HepG2 (cell line): ENCODE results near the gene PPA2. TPM values are rescaled to one million over a fixed set of nuclear protein-coding genes. Genes with fewer than 3 reads are reported as not detected.

Experiments
- CREB1 ChIP-seq, 2 experiments: fragments of 450-650 bp in 1 of 2; IDR thresholded peaks; 2 replicates each; pipeline ENCODE4 v1.6.1; 2016 to 2017; ENCODE audit warnings: control low read depth in 1 of 2, mild to moderate bottlenecking in 1 of 2, missing compliant biosample characterization in 1 of 2, missing genetic modification characterization in 1 of 2
- HMG20A ChIP-seq: IDR thresholded peaks from 2 replicates; pipeline ENCODE4 v1.6.1; 2016; ENCODE audit warnings: borderline replicate concordance
- MXI1 ChIP-seq: IDR thresholded peaks from 3 replicates; pipeline ENCODE4 v1.6.1; 2012; ENCODE audit warnings: low read depth, low read length, inconsistent platforms, borderline replicate concordance
- NFATC3 ChIP-seq: sonication (generic); formaldehyde crosslinking; IDR thresholded peaks from 2 replicates; pipeline ENCODE4 v1.5.1; 2020; ENCODE audit warnings: mild to moderate bottlenecking, missing genetic modification reagents
- NFYC ChIP-seq: IDR thresholded peaks from 2 replicates; pipeline ENCODE4 v1.6.1; 2016; ENCODE audit warnings: missing genetic modification reagents, missing compliant biosample characterization
- RARG ChIP-seq: sonication (generic); formaldehyde crosslinking; IDR thresholded peaks from 2 replicates; pipeline ENCODE4 v1.4.0; 2020; ENCODE audit warnings: low read depth, mild to moderate bottlenecking, missing genetic modification reagents
- RFX5 ChIP-seq: IDR thresholded peaks from 2 replicates; pipeline ENCODE4 v1.6.1; 2011; ENCODE audit warnings: low read depth, low read length, improper control_type of control experiment
- YEATS4 ChIP-seq: sonication (generic); formaldehyde crosslinking; IDR thresholded peaks from 2 replicates; pipeline ENCODE4 v1.4.0; 2020; ENCODE audit warnings: missing genetic modification reagents, borderline replicate concordance
- ZNF207 ChIP-seq: fragments of 450-650 bp; IDR thresholded peaks from 2 replicates; pipeline ENCODE4 v1.6.1; 2016; ENCODE audit warnings: antibody characterized with exemption, borderline replicate concordance
- ZNF331 ChIP-seq: sonication (generic); formaldehyde crosslinking; IDR thresholded peaks from 2 replicates; pipeline ENCODE4 v1.4.0; 2020; ENCODE audit warnings: missing genetic modification reagents
- ZNF446 ChIP-seq: sonication (generic); formaldehyde crosslinking; IDR thresholded peaks from 2 replicates; pipeline ENCODE4 v1.5.0; 2020; ENCODE audit warnings: mild to moderate bottlenecking, missing genetic modification reagents
- ZSCAN21 ChIP-seq: sonication (generic); formaldehyde crosslinking; IDR thresholded peaks from 2 replicates; pipeline ENCODE4 v1.8.0; 2022; ENCODE audit warnings: mild to moderate bottlenecking, missing genetic modification reagents, moderate library complexity, borderline replicate concordance
- polyA plus RNA-seq, 8 experiments: library from polyadenylated mRNA; depleted of rRNA in 3 of 8; stranded (reverse) in 7 of 8; unstranded in 1 of 8; fragments of >200 nt; fragmentation: Illumina TruSeq in 4 of 8; extraction: Trizol in 4 of 8; gene quantifications; 2 replicates each; pipeline versions ENCODE4 v1.2.1 to v1.2.3, GENCODE V29; 2011 to 2016; ENCODE audit warnings: low read depth in 4 of 8, missing spikeins in 1 of 8, mixed read lengths in 1 of 8; ENCODE audit not compliant: insufficient read depth in 1 of 8
- total RNA-seq, 5 experiments: library from RNA; depleted of rRNA; stranded (reverse); fragments of >200 nt; fragmentation: Illumina TruSeq; extraction: Trizol; gene quantifications; 2 replicates each; pipeline ENCODE4 v1.2.3, GENCODE V29; 2016; ENCODE audit warnings: low read depth in 1 of 5
- TF ChIP-seq, protein P1 (sequence below): sonication (generic); formaldehyde crosslinking; IDR thresholded peaks from 2 replicates; pipeline ENCODE4 v1.4.0; 2020; ENCODE audit warnings: missing genetic modification reagents, mild to moderate bottlenecking, borderline replicate concordance
- TF ChIP-seq, protein P2 (sequence below): sonication (generic); formaldehyde crosslinking; IDR thresholded peaks from 2 replicates; pipeline ENCODE4 v1.9.0; 2022; ENCODE audit warnings: missing genetic modification reagents, mild to moderate bottlenecking, borderline replicate concordance
- TF ChIP-seq, protein P3 (sequence below): IDR thresholded peaks from 2 replicates; pipeline ENCODE4 v1.6.1; 2012; ENCODE audit warnings: inconsistent platforms
- TF ChIP-seq, protein P4 (sequence below): sonication (generic); formaldehyde crosslinking; IDR thresholded peaks from 2 replicates; pipeline ENCODE4 v1.4.0; 2020; ENCODE audit warnings: missing genetic modification reagents
- TF ChIP-seq, protein P5 (sequence below): sonication (generic); formaldehyde crosslinking; IDR thresholded peaks from 2 replicates; pipeline ENCODE4 v1.4.0; 2020; ENCODE audit warnings: missing genetic modification reagents; ENCODE audit errors: not compliant biosample characterization
- TF ChIP-seq, protein P6 (sequence below): sonication (generic); formaldehyde crosslinking; IDR thresholded peaks from 2 replicates; pipeline ENCODE4 v1.4.0; 2020; ENCODE audit warnings: missing genetic modification reagents

The PPA2 gene
- total and polyA plus RNA-seq, 2 of the 13 experiments (the other 11 are each of a cell fraction or from before 2014, with no cell fraction given) = 44.2 to 70.6 TPM

DNA sequence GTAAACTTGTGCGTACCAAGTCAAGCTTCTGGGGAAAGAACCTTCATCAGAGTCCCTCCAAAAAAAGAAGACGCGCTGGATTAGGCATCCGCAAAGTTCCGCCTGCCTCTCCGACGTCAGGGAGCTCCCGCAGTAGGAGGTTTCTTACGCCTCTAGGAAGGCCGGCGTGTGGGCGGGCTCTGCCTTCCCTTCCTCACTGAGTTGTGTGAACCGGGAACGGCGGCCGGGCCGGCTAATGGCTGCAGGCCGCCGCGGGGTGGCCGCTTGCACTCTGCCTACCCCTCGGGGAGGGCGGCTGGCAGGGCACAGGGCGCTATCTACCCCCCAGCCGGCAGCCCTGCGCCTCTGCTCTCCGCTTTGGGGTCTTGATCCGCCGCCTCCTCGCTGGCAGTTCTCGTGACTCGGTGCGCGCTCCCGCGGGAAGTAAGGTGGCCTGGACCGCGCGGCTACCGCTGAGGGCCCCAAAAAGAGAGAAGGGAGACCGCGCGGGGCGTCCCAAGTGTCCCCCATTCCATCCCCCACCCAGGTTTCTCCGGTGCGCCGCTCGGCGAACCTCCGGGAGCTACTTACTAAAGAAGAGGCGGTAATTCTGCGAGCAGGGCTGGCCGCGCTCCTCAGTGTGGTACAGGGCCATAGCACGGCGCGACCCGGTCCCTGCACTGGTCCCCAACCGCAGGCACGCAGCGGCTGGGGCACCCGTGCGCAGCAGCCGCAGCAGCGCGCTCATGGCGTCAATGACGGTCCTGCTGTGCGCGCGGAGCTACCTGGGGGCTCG lies at the start of gene PPA2 (continued):
- TF ChIP-seq, protein P1, sequence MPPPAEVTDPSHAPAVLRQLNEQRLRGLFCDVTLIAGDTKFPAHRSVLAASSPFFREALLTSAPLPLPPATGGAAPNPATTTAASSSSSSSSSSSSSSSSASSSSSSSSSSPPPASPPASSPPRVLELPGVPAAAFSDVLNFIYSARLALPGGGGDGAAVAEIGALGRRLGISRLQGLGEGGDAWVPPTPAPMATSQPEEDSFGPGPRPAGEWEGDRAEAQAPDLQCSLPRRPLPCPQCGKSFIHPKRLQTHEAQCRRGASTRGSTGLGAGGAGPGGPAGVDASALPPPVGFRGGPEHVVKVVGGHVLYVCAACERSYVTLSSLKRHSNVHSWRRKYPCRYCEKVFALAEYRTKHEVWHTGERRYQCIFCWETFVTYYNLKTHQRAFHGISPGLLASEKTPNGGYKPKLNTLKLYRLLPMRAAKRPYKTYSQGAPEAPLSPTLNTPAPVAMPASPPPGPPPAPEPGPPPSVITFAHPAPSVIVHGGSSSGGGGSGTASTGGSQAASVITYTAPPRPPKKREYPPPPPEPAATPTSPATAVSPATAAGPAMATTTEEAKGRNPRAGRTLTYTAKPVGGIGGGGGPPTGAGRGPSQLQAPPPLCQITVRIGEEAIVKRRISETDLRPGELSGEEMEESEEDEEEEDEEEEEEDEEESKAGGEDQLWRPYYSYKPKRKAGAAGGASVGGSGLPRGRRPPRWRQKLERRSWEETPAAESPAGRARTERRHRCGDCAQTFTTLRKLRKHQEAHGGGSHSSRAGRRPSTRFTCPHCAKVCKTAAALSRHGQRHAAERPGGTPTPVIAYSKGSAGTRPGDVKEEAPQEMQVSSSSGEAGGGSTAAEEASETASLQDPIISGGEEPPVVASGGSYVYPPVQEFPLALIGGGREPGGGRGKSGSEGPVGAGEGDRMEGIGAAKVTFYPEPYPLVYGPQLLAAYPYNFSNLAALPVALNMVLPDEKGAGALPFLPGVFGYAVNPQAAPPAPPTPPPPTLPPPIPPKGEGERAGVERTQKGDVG (CRISPR knock-in tag) = no peak; the same call in 1 of the 2 replicates
- TF ChIP-seq RFX5 (no peak), CREB1 (IDR thresholded peaks at IDR 0.05) (peak; percentile 67), CREB1 (CRISPR knock-in tag; IDR thresholded peaks at IDR 0.05) (peak; percentile 47; the same call in 1 of the 2 replicates), HMG20A (CRISPR knock-in tag) (no peak; the same call in 1 of the 2 replicates), NFYC (CRISPR knock-in tag) (no peak), ZNF446 (CRISPR knock-in tag) (no peak), YEATS4 (CRISPR knock-in tag) (peak; percentile 88; the same call in 1 of the 2 replicates), ZSCAN21 (CRISPR knock-in tag) (no peak), RARG (CRISPR knock-in tag) (no peak), NFATC3 (CRISPR knock-in tag) (no peak), MXI1 (peak; percentile 81; the same call in 1 of the 3 replicates), ZNF207 (no peak), ZNF331 (no peak; the same call in 1 of the 2 replicates)
- TF ChIP-seq, protein P2, sequence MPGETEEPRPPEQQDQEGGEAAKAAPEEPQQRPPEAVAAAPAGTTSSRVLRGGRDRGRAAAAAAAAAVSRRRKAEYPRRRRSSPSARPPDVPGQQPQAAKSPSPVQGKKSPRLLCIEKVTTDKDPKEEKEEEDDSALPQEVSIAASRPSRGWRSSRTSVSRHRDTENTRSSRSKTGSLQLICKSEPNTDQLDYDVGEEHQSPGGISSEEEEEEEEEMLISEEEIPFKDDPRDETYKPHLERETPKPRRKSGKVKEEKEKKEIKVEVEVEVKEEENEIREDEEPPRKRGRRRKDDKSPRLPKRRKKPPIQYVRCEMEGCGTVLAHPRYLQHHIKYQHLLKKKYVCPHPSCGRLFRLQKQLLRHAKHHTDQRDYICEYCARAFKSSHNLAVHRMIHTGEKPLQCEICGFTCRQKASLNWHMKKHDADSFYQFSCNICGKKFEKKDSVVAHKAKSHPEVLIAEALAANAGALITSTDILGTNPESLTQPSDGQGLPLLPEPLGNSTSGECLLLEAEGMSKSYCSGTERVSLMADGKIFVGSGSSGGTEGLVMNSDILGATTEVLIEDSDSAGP (CRISPR knock-in tag) = peak; percentile 96
- TF ChIP-seq, protein P3, sequence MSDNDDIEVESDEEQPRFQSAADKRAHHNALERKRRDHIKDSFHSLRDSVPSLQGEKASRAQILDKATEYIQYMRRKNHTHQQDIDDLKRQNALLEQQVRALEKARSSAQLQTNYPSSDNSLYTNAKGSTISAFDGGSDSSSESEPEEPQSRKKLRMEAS = peak; percentile 90
- TF ChIP-seq, protein P4, sequence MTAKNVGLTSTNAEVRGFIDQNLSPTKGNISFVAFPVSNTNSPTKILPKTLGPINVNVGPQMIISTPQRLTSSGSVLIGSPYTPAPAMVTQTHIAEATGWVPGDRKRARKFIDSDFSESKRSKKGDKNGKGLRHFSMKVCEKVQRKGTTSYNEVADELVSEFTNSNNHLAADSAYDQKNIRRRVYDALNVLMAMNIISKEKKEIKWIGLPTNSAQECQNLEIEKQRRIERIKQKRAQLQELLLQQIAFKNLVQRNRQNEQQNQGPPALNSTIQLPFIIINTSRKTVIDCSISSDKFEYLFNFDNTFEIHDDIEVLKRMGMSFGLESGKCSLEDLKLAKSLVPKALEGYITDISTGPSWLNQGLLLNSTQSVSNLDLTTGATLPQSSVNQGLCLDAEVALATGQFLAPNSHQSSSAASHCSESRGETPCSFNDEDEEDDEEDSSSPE (CRISPR knock-in tag) = peak; percentile 60
- TF ChIP-seq, protein P5, sequence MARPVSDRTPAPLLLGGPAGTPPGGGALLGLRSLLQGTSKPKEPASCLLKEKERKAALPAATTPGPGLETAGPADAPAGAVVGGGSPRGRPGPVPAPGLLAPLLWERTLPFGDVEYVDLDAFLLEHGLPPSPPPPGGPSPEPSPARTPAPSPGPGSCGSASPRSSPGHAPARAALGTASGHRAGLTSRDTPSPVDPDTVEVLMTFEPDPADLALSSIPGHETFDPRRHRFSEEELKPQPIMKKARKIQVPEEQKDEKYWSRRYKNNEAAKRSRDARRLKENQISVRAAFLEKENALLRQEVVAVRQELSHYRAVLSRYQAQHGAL = peak; percentile 86
- TF ChIP-seq, protein P6, sequence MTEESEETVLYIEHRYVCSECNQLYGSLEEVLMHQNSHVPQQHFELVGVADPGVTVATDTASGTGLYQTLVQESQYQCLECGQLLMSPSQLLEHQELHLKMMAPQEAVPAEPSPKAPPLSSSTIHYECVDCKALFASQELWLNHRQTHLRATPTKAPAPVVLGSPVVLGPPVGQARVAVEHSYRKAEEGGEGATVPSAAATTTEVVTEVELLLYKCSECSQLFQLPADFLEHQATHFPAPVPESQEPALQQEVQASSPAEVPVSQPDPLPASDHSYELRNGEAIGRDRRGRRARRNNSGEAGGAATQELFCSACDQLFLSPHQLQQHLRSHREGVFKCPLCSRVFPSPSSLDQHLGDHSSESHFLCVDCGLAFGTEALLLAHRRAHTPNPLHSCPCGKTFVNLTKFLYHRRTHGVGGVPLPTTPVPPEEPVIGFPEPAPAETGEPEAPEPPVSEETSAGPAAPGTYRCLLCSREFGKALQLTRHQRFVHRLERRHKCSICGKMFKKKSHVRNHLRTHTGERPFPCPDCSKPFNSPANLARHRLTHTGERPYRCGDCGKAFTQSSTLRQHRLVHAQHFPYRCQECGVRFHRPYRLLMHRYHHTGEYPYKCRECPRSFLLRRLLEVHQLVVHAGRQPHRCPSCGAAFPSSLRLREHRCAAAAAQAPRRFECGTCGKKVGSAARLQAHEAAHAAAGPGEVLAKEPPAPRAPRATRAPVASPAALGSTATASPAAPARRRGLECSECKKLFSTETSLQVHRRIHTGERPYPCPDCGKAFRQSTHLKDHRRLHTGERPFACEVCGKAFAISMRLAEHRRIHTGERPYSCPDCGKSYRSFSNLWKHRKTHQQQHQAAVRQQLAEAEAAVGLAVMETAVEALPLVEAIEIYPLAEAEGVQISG (CRISPR knock-in tag) = peak; percentile 97
